GM12801 (cell line): Measurements from ENCODE around the gene GPC6.

Experiments used
- CTCF ChIP-seq: IDR thresholded peaks from one replicate; pipeline ENCODE4 v1.5.1; 2011; ENCODE audit warnings: control low read depth; ENCODE audit not compliant: insufficient read length; ENCODE audit errors: extremely low read depth

Gene GPC6

GRCh38 chr13:94119360-94119936 lies 892.8 kb downstream of the GPC6 start:
- no peak for TF ChIP-seq CTCF

- no peak for TF ChIP-seq CTCF
Measured at GRCh38 chr13:94120878-94121277, 894.3 kb downstream of the GPC6 start.

- TF ChIP-seq CTCF, result no peak
Measured at GRCh38 chr13:94121686-94122085, 895.1 kb downstream of the GPC6 start.

- TF ChIP-seq CTCF, result no peak
Measured at GRCh38 chr13:94122300-94122915, 895.8 kb downstream of the GPC6 start.

- no peak for TF ChIP-seq CTCF
Measured at GRCh38 chr13:94123557-94123956, 897.0 kb downstream of the GPC6 start.

GRCh38 chr13:94128430-94128829 lies 901.8 kb downstream of the GPC6 start:
- no peak for TF ChIP-seq CTCF

- no peak for TF ChIP-seq CTCF
Measured at GRCh38 chr13:94129490-94129894, 902.9 kb downstream of the GPC6 start.

- no peak for TF ChIP-seq CTCF
Measured at GRCh38 chr13:94138831-94139230, 912.2 kb downstream of the GPC6 start.
